ENCODE measurements around the gene ZNF385B. TPM values are rescaled to one million over a fixed set of nuclear protein-coding genes. Genes with fewer than 3 reads are reported as not detected.

ZNF385B gene
- total and polyA plus RNA-seq, 9 donors, result 4.8 to 20.9 (median 9.1) TPM

GRCh38 chr2:179842498-179843153, 18.8 kb downstream of the ZNF385B start:
- intact Hi-C loops (cut with DNase I), result no loop called here
- DNase-seq, result peak in 3 of 5 donors; percentile 17 to 20 (median 20)
- Histone ChIP-seq H3K27me3 (no peaks in the 10 kb centered on the region), H3K36me3 (no peaks in the 10 kb centered on the region), H3K4me1 (ENCODE audit: insufficient read depth) (no peaks in the 10 kb centered on the region), H3K4me3 (no peak overlapping the region), H3K9me3 (no peaks in the 10 kb centered on the region), H3K27ac (no peak overlapping the region)
- WGBS, 3 donors, result 38 to 56% (median 42%) methylated on average over 4 of the region's 4 CpGs
- TF ChIP-seq, protein P1, sequence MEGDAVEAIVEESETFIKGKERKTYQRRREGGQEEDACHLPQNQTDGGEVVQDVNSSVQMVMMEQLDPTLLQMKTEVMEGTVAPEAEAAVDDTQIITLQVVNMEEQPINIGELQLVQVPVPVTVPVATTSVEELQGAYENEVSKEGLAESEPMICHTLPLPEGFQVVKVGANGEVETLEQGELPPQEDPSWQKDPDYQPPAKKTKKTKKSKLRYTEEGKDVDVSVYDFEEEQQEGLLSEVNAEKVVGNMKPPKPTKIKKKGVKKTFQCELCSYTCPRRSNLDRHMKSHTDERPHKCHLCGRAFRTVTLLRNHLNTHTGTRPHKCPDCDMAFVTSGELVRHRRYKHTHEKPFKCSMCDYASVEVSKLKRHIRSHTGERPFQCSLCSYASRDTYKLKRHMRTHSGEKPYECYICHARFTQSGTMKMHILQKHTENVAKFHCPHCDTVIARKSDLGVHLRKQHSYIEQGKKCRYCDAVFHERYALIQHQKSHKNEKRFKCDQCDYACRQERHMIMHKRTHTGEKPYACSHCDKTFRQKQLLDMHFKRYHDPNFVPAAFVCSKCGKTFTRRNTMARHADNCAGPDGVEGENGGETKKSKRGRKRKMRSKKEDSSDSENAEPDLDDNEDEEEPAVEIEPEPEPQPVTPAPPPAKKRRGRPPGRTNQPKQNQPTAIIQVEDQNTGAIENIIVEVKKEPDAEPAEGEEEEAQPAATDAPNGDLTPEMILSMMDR (IDR thresholded peaks at IDR 0.05), result no peak
- no peak for TF ChIP-seq POLR2A (IDR thresholded peaks at IDR 0.05)
- no peak for TF ChIP-seq EP300 (IDR thresholded peaks at IDR 0.05)

DNA sequence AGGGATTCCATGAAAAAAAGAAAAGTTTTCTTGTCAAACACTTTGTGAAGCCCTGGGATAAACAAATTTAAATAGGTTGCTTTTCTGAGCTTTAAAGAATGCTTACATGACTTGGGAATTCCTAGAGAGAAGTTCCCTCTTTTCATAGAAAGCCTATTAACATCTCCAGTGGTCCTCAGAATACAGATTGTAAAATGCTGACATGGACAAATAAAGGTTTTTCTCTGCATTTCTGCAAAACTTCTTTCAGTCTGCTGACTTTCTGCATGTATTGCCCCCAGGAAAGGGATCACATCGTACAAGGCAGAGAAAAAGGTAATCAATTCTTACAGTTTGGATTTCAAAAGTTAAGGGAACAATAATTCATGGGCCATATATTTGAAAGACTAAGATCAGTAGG, 20.6 kb downstream of the ZNF385B start:
- TF ChIP-seq EP300 (IDR thresholded peaks at IDR 0.05) (no peak), POLR2A (IDR thresholded peaks at IDR 0.05) (no peak)
- TF ChIP-seq, protein P1 (IDR thresholded peaks at IDR 0.05), result no peak
- no peaks in the 10 kb centered on the region for H3K9me3 ChIP-seq
- no peak overlapping the region for H3K27ac ChIP-seq
- no peaks in the 10 kb centered on the region for H3K27me3 ChIP-seq
- no peak overlapping the region for H3K4me3 ChIP-seq
- WGBS, 3 donors, result 86 to 98% (median 90%) methylated on average over 1 of the region's 1 CpG
- H3K4me1 ChIP-seq (ENCODE audit: insufficient read depth), result no peaks in the 10 kb centered on the region
- H3K36me3 ChIP-seq, result no peaks in the 10 kb centered on the region
- intact Hi-C loops (cut with DNase I), result no loop called here
- DNase-seq, result no peak

DNA sequence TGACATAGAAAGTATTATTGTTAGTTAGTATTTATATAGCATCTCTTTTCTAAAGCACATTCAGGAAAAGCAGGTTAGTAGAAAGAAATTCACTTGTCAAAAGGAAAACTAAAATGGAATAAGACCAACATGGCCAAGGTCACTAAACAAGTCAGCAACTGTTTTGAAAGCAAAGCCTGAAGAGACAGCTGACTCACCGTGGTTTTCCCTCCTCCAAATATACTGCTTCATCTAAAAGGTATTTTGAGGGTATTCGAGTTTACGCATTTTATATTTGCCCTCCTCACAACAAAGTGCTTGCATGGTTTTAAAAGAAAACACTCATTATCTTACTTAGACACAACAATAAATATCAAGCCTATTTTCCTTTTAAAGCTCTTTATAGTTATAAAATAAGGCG, 24.0 kb downstream of the ZNF385B start:
- no peaks in the 10 kb centered on the region for H3K4me1 ChIP-seq (ENCODE audit: insufficient read depth)
- H3K27me3 ChIP-seq, result no peaks in the 10 kb centered on the region
- no peaks in the 10 kb centered on the region for H3K36me3 ChIP-seq
- intact Hi-C loops (cut with DNase I), result loop anchor here in 1 of 4 donors (5.0 kb wide), 1 partner anchor 880 kb away; no protein-coding TSS in a partner anchor
- H3K4me3 ChIP-seq, result no peak overlapping the region
- TF ChIP-seq POLR2A (IDR thresholded peaks at IDR 0.05) (no peak), EP300 (IDR thresholded peaks at IDR 0.05) (no peak)
- TF ChIP-seq, protein P1 (IDR thresholded peaks at IDR 0.05), result no peak
- WGBS, 3 donors, result 7 to 28% (median 12%) methylated on average over 4 of the region's 4 CpGs
- H3K9me3 ChIP-seq, result no peaks in the 10 kb centered on the region
- H3K27ac ChIP-seq, result no peak overlapping the region
- no peak for DNase-seq

GRCh38 chr2:179830043-179830787, 31.2 kb downstream of the ZNF385B start:
- 80 to 92% (median 85%) methylated on average over 3 of the region's 3 CpGs for WGBS, 3 donors
- H3K36me3 ChIP-seq, result no peaks in the 10 kb centered on the region
- no peaks in the 10 kb centered on the region for H3K4me1 ChIP-seq (ENCODE audit: insufficient read depth)
- no peaks in the 10 kb centered on the region for H3K27me3 ChIP-seq
- no peak for DNase-seq
- H3K27ac ChIP-seq, result no peak overlapping the region
- intact Hi-C loops (cut with DNase I), result no loop called here
- H3K4me3 ChIP-seq, result no peak overlapping the region
- H3K9me3 ChIP-seq, result no peaks in the 10 kb centered on the region
- TF ChIP-seq EP300 (IDR thresholded peaks at IDR 0.05) (no peak), POLR2A (IDR thresholded peaks at IDR 0.05) (no peak)
- TF ChIP-seq, protein P1 (IDR thresholded peaks at IDR 0.05), result no peak

Measured in ovary (tissue), 9 donors.